WTC11 (cell line): ENCODE measurements around the gene CEBPA. TPM values are rescaled to one million over a fixed set of nuclear protein-coding genes. Genes with fewer than 3 reads are reported as not detected.

Experiments used
- ATAC-seq: fragments of 200-7000 bp; cut with Tn5 transposase; 2 replicates; pipeline ENCODE4 v1.10.0; 2021; ENCODE audit warnings: mild to moderate bottlenecking, moderate library complexity
- CTCF ChIA-PET: fragments of 300-600 bp; sonication (Branson Sonifier 250); formaldehyde crosslinking; loops from one replicate; lab custom pipeline; 2021; ENCODE audit warnings: antibody characterized with exemption; lab: Charles Lee
- POLR2A ChIA-PET: fragments of 350-600 bp; sonication (Branson Sonifier 250); formaldehyde crosslinking; loops from one replicate; lab custom pipeline; 2021; ENCODE audit warnings: antibody characterized with exemption; lab: Charles Lee
- DNase-seq: peaks from one replicate; pipeline ENCODE4 v3.0.0; 2021; ENCODE audit warnings: low spot score
- H3K27ac Mint-ChIP-seq: 2 replicates; pipeline ENCODE4 v1.8.0; 2021; ENCODE audit warnings: mixed read lengths
- H3K27me3 Mint-ChIP-seq: 2 replicates; pipeline ENCODE4 v1.8.0; 2021; ENCODE audit warnings: low read depth, mild to moderate bottlenecking, moderate library complexity, mixed read lengths
- H3K36me3 Mint-ChIP-seq: 2 replicates; pipeline ENCODE4 v1.8.0; 2021; ENCODE audit warnings: mixed read lengths
- H3K4me1 Mint-ChIP-seq: 2 replicates; pipeline ENCODE4 v1.8.0; 2022; ENCODE audit warnings: mixed read lengths
- H3K4me3 Mint-ChIP-seq: 2 replicates; pipeline ENCODE4 v1.8.0; 2021; ENCODE audit warnings: mild to moderate bottlenecking, moderate library complexity, mixed read lengths
- H3K9me3 Mint-ChIP-seq: 2 replicates; pipeline ENCODE4 v1.8.0; 2021; ENCODE audit warnings: mixed read lengths
- ELF4 ChIP-seq: sonication (generic); formaldehyde crosslinking; IDR thresholded peaks from 2 replicates; pipeline ENCODE4 v1.8.1; 2022; ENCODE audit warnings: low read depth, mild to moderate bottlenecking, moderate library complexity, missing genetic modification reagents
- FOXK1 ChIP-seq: sonication (generic); formaldehyde crosslinking; IDR thresholded peaks from 2 replicates; pipeline ENCODE4 v1.8.0; 2022; ENCODE audit warnings: mild to moderate bottlenecking, moderate library complexity, missing genetic modification reagents
- MXD4 ChIP-seq: fragments of 250-450 bp; sonication (Bioruptor Pico); IDR thresholded peaks from 2 replicates; pipeline ENCODE4 v1.8.0; 2021; ENCODE audit warnings: mild to moderate bottlenecking, moderate library complexity, borderline replicate concordance
- NR1H2 ChIP-seq: sonication (generic); formaldehyde crosslinking; IDR thresholded peaks from 2 replicates; pipeline ENCODE4 v1.9.0; 2021; ENCODE audit warnings: mild to moderate bottlenecking, moderate library complexity, missing genetic modification reagents
- TP53 ChIP-seq: sonication (generic); formaldehyde crosslinking; IDR thresholded peaks from 2 replicates; pipeline ENCODE4 v1.8.1; 2023; ENCODE audit warnings: mild to moderate bottlenecking, missing genetic modification reagents
- ZBTB21 ChIP-seq: sonication (generic); formaldehyde crosslinking; IDR thresholded peaks from 2 replicates; pipeline ENCODE4 v1.8.1; 2023; ENCODE audit warnings: mild to moderate bottlenecking, missing genetic modification reagents, borderline replicate concordance
- total RNA-seq: library from RNA; stranded (reverse); gene quantifications from 3 replicates; pipeline ENCODE4 v1.2.3, GENCODE V29; 2021
- TF ChIP-seq, protein P1 (sequence below): fragments of 250-450 bp; sonication (Bioruptor Pico); conservative IDR thresholded peaks from 2 replicates; pipeline ENCODE4 v1.9.0; 2021; ENCODE audit warnings: mild to moderate bottlenecking
- TF ChIP-seq, protein P2 (sequence below): sonication (generic); formaldehyde crosslinking; conservative IDR thresholded peaks from 2 replicates; pipeline ENCODE4 v1.8.1; 2022; ENCODE audit warnings: mild to moderate bottlenecking, missing genetic modification reagents
- TF ChIP-seq, protein P3 (sequence below): sonication (generic); formaldehyde crosslinking; IDR thresholded peaks from 2 replicates; pipeline ENCODE4 v1.8.1; 2023; ENCODE audit warnings: mild to moderate bottlenecking, missing genetic modification reagents
- TF ChIP-seq, protein P4 (sequence below): fragments of 250-450 bp; sonication (Bioruptor Pico); IDR thresholded peaks from 2 replicates; pipeline ENCODE4 v1.8.0; 2021; ENCODE audit warnings: mild to moderate bottlenecking
- TF ChIP-seq, protein P5 (sequence below): fragments of 250-450 bp; sonication (Bioruptor Pico); IDR thresholded peaks from 2 replicates; pipeline ENCODE4 v1.9.0; 2021; ENCODE audit warnings: mild to moderate bottlenecking
- TF ChIP-seq, protein P6 (sequence below): fragments of 250-450 bp; sonication (Bioruptor Pico); IDR thresholded peaks from 2 replicates; pipeline ENCODE4 v1.9.0; 2021; ENCODE audit warnings: mild to moderate bottlenecking, borderline replicate concordance
- TF ChIP-seq, protein P7 (sequence below): sonication (generic); formaldehyde crosslinking; IDR thresholded peaks from 2 replicates; pipeline ENCODE4 v1.8.0; 2022; ENCODE audit warnings: mild to moderate bottlenecking, missing genetic modification reagents

CEBPA gene
- total RNA-seq, 1 experiment from 2014 or later: 5.6 TPM

DNA sequence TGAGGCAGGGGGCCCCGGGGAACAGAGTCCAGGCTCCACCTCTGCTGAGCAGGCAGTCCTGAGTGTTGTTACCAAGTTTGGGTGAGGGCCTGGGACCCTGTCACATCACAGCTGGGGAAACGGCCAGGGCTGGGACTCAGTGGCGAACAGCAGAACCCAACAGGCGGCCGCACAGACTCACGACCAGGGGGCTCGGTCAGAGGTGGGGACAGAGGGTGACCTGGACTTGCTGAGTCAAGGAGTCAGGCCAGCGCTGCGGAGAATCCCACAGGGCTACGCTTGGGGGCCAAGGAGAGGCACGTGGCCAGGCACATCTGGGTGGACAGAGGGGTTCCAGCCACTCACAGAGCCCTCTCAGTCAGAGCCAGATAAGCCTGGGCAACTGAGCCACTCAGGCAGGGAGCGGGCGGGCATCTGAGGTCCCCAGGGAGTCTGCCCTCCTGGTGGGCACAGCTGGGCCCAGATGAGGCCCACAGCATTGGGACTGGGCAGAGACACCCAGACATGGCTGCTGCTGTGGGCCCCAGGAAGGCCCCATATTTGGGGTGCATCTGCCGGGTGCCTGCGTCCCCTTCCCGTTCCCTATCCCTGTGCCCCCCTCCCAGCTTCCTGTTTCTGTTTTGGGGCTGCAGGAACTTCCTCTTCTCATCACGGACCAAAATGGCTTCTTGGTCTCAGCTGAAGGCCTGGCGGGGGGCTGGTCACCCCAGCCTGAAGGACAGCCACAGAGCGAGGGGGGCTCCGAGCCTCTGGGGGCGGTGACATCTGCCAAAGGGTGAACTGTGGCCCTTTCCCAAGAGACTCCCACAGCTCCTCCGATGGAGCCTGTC is 34.0 kb downstream of the CEBPA start (continued):
- TF ChIP-seq, protein P1, sequence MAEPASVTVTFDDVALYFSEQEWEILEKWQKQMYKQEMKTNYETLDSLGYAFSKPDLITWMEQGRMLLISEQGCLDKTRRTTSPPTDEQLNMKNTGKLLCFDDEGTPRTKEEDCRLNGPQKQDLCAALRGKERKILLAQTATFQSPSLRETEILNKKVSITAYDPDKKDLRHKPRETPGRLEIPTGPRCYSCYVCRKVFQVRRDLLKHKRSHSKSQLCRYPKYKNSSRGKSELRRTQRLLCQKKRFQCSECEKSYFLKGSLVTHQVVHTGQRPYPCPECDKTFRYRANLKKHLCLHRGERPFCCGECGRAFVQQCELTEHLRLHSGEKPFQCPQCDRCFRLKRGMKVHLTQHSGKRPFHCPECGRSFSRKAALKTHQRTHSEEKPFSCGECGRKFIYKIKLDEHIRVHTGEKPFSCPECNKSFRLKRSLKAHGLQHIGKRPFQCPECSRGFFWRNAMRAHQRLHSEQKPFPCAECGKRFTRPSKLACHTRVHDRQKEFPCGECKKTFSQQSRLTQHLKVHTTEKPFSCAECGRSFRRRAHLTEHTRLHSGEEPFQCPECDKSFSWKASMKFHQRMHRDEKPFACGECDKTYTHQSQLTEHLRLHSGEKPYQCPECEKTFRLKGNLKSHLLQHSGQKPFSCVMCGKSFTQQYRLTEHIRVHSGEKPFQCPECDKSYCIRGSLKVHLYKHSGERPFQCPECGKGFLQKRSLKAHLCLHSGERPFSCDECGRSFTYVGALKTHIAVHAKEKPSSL (CRISPR knock-in tag): no peak
- TF ChIP-seq, protein P2, sequence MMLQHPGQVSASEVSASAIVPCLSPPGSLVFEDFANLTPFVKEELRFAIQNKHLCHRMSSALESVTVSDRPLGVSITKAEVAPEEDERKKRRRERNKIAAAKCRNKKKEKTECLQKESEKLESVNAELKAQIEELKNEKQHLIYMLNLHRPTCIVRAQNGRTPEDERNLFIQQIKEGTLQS: no peak
- TF ChIP-seq, protein P3, sequence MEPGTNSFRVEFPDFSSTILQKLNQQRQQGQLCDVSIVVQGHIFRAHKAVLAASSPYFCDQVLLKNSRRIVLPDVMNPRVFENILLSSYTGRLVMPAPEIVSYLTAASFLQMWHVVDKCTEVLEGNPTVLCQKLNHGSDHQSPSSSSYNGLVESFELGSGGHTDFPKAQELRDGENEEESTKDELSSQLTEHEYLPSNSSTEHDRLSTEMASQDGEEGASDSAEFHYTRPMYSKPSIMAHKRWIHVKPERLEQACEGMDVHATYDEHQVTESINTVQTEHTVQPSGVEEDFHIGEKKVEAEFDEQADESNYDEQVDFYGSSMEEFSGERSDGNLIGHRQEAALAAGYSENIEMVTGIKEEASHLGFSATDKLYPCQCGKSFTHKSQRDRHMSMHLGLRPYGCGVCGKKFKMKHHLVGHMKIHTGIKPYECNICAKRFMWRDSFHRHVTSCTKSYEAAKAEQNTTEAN (CRISPR knock-in tag): no peak
- no peak for TF ChIP-seq ELF4 (CRISPR knock-in tag)
- TF ChIP-seq ZBTB21: no peak
- TF ChIP-seq NR1H2 (CRISPR knock-in tag): no peak
- TF ChIP-seq, protein P4, sequence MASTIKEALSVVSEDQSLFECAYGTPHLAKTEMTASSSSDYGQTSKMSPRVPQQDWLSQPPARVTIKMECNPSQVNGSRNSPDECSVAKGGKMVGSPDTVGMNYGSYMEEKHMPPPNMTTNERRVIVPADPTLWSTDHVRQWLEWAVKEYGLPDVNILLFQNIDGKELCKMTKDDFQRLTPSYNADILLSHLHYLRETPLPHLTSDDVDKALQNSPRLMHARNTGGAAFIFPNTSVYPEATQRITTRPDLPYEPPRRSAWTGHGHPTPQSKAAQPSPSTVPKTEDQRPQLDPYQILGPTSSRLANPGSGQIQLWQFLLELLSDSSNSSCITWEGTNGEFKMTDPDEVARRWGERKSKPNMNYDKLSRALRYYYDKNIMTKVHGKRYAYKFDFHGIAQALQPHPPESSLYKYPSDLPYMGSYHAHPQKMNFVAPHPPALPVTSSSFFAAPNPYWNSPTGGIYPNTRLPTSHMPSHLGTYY (CRISPR knock-in tag): no peak

DNA sequence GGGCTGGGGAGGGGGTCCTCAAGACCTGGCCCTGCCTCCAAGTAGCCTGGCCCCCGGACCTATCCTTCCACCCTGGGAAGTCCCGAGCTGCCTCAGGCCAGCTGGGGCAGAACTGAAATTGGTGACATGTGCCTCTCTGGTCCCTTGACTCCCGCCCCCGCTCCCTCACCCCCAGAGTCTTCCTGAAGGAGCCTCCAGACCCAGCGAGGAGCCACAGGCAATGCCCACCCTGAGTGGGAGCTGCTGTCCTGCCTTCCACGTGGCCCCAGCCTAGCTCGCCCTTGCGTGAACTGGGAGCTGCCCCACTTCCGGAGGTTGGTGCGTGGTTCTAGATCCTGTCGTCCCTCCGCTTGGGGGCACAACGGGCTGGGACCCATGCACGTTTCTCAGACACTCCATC is 34.6 kb downstream of the CEBPA start:
- TF ChIP-seq MXD4 (CRISPR knock-in tag): no peak
- TF ChIP-seq FOXK1 (CRISPR knock-in tag): no peak
- no peak for TF ChIP-seq ZBTB21
- no peak for TF ChIP-seq TP53 (CRISPR knock-in tag)
- TF ChIP-seq, protein P5, sequence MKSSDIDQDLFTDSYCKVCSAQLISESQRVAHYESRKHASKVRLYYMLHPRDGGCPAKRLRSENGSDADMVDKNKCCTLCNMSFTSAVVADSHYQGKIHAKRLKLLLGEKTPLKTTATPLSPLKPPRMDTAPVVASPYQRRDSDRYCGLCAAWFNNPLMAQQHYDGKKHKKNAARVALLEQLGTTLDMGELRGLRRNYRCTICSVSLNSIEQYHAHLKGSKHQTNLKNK (CRISPR knock-in tag): no peak
- TF ChIP-seq, protein P6, sequence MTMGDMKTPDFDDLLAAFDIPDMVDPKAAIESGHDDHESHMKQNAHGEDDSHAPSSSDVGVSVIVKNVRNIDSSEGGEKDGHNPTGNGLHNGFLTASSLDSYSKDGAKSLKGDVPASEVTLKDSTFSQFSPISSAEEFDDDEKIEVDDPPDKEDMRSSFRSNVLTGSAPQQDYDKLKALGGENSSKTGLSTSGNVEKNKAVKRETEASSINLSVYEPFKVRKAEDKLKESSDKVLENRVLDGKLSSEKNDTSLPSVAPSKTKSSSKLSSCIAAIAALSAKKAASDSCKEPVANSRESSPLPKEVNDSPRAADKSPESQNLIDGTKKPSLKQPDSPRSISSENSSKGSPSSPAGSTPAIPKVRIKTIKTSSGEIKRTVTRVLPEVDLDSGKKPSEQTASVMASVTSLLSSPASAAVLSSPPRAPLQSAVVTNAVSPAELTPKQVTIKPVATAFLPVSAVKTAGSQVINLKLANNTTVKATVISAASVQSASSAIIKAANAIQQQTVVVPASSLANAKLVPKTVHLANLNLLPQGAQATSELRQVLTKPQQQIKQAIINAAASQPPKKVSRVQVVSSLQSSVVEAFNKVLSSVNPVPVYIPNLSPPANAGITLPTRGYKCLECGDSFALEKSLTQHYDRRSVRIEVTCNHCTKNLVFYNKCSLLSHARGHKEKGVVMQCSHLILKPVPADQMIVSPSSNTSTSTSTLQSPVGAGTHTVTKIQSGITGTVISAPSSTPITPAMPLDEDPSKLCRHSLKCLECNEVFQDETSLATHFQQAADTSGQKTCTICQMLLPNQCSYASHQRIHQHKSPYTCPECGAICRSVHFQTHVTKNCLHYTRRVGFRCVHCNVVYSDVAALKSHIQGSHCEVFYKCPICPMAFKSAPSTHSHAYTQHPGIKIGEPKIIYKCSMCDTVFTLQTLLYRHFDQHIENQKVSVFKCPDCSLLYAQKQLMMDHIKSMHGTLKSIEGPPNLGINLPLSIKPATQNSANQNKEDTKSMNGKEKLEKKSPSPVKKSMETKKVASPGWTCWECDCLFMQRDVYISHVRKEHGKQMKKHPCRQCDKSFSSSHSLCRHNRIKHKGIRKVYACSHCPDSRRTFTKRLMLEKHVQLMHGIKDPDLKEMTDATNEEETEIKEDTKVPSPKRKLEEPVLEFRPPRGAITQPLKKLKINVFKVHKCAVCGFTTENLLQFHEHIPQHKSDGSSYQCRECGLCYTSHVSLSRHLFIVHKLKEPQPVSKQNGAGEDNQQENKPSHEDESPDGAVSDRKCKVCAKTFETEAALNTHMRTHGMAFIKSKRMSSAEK: no peak
- TF ChIP-seq, protein P7, sequence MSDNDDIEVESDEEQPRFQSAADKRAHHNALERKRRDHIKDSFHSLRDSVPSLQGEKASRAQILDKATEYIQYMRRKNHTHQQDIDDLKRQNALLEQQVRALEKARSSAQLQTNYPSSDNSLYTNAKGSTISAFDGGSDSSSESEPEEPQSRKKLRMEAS (CRISPR knock-in tag): no peak
- no peak for ATAC-seq
- CTCF ChIA-PET: interaction anchor here (1.1 to 1.5 kb wide), 3 partner anchors 116 to 139 kb away, joined by 3 to 4 read pairs (median 3); no protein-coding TSS in a partner anchor

More for the DNA sequence above, 34.6 kb downstream of the CEBPA start:
- no peak overlapping the region for H3K4me3 Mint-ChIP-seq
- no peak for DNase-seq
- no peaks in the 10 kb centered on the region for H3K36me3 Mint-ChIP-seq
- no peaks in the 10 kb centered on the region for H3K9me3 Mint-ChIP-seq
- H3K4me1 Mint-ChIP-seq: no peaks in the 10 kb centered on the region
- H3K27me3 Mint-ChIP-seq: no peaks in the 10 kb centered on the region
- POLR2A ChIA-PET: no interaction called here
- no peak overlapping the region for H3K27ac Mint-ChIP-seq
